ENCODE measurements around the gene IL11.

Gene IL11

DNA sequence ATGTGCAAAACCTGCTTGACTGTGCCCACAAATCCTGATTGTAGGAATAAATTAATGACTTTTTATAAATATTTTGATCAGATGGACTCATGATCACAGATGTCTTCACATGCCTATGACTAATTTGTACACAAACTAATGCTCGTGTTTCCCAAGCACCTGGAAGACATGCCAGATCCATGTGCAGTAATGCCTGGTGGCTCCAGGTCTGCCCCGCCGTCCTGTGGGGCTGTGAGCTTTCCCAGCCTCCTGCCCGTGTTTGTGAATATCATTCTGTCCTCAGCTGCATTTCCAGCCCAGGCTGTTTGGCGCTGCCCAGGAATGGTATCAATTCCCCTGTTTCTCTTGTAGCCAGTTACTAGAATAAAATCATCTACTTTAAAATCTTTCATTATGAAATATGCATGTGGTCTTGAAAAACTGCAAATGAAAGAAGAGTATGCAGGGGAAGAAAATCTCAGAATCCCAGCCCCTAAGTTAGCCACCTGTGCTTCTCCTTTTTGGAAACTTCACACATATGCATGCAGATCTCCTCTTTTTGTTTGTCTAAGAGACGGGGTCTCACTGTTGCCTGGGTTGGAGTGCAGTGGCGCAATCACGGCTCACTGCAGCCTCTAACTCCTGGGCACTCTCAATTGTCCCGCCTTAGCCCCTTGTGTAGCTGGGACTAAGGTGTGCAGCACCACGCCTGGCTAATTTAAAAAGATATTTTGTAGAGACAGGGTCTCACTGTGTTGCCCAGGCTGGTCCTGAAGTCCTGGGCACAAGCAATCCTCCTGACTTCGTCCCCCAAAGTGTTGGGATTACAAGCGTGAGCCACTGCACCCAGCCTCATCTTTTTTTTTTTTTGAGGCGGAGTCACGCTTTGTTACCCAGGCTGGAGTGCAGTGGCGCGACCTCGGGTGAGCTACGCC, 21.7 kb upstream of the IL11 start:
- in situ Hi-C loops (cut with MboI; ENCODE audit: low sequenced_read_pairs), result no loop called here

GRCh38 chr19:55391191-55391670, 21.0 kb upstream of the IL11 start:
- in situ Hi-C loops (cut with MboI; ENCODE audit: low sequenced_read_pairs), result no loop called here

DNA sequence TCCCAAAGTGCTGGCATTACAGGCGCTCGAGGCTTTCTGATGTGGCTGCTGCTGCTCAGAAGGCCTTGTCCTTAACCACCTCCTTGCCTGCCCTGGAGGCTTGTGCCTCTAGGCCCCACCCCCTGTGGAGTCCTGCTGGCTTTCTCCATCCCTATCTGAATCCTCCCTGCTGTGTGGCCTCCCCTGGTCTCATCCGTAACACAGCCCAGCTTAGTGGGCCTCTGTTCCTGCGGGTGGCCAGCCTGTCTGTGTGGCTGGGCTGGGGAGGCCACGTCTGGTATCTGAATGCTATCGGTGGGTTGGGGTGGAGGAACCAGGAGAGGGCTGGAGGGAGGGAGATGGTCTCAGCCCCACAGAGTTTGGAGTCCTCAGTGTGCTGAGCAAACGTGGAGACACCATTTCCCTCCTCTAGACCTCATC, 20.2 kb upstream of the IL11 start:
- in situ Hi-C loops (cut with MboI; ENCODE audit: low sequenced_read_pairs), result no loop called here

GRCh38 chr19:55389386-55390317, 19.4 kb upstream of the IL11 start:
- in situ Hi-C loops (cut with MboI; ENCODE audit: low sequenced_read_pairs), result no loop called here

DNA sequence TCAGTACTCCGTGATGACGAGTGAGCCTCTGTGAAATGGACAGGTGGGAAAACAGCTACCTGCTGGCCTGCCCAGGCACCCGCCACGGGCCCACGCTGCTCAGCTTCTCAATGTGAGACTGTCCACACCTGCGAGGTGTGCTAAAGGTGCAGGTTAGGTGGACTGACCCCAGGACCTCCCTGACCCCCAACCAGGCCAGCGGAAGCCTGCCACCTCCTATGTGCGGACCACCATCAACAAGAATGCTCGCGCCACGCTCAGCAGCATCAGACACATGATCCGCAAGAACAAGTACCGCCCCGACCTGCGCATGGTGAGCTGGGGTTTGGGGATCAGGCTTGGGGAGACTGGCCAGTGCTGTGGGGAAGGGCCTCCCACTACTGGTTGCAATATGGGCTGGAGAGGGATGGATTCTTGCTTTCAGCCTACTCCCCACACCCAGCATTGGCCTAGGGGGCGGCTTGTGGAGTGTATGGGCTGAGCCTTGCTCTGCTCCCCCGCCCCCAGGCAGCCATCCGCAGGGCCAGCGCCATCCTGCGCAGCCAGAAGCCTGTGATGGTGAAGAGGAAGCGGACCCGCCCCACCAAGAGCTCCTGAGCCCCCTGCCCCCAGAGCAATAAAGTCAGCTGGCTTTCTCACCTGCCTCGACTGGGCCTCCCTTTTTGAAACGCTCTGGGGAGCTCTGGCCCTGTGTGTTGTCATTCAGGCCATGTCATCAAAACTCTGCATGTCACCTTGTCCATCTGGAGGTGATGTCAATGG, 17.7 kb upstream of the IL11 start:
- in situ Hi-C loops (cut with MboI; ENCODE audit: low sequenced_read_pairs), result no loop called here

DNA sequence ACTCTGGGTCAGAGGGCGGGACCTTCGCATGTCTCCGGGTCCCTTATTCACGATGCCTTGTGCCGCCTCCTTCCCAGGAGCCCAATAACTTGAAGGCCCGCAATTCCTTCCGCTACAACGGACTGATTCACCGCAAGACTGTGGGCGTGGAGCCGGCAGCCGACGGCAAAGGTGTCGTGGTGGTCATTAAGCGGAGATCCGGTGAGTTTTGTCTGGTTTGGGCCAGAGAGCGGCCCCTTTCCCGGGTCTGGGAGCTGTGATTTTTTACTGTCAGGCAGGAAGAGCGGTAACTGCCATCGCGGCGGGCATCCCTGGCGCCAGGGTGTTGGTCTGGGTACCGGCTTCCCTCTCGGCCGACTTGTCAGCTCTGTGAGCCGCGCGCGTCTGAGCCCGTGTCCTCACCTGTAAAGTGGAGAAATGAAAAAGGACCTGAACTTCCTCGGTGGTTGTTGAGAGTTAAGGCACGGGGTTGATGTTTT, 16.3 kb upstream of the IL11 start:
- in situ Hi-C loops (cut with MboI; ENCODE audit: low sequenced_read_pairs), result no loop called here

DNA sequence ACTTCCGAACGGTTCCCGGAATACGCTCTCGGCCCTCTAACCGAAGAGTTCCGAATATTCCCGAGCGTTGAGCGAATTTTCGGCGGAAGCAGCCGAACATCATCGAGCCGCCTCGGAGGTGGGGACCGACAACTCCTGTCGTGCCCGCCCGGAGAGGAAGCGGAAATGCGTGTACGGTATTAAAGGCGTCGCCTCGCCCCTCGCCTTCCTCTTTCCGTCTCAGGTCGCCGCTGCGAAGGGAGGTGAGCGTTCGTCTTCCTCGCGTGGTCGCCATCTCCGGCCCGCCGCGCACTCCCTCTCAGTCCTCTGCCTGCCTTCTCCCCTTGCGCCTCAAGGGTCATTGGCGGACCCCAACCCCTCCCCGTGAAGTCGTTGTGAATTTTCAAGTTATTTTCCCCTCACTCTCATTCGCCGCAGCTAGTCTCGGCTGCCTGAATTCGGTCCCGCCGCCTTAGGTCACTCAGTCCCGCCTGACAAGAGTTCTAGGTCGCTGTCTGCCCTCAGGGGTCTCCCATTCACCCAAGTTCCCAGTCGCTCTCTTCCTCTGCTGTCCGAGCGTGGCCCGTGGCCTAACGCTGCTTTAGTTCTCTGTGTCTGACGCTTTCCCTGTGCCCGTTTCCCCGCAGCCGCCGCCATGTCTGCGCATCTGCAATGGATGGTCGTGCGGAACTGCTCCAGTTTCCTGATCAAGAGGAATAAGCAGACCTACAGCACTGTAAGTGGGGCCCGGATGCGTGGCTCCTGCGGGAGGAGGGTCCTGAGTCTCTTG, 15.6 kb upstream of the IL11 start, which contains the start of gene RPL28:
Gene RPL28, plus strand, starts transcription at position 209 of the 769 bp plus-strand sequence. Its CDS starts 426 bp downstream, at position 635.
- in situ Hi-C loops (cut with MboI; ENCODE audit: low sequenced_read_pairs), result no loop called here

GRCh38 chr19:55384920-55385723, 14.9 kb upstream of the IL11 start:
- in situ Hi-C loops (cut with MboI; ENCODE audit: low sequenced_read_pairs), result no loop called here

- in situ Hi-C loops (cut with MboI; ENCODE audit: low sequenced_read_pairs), result no loop called here
These were observed 14.1 kb upstream of the IL11 start, which contains the start of gene TMEM238 for GRCh38 chr19:55384131-55384919. TMEM238 (minus strand) TSS chr19:55384292; CDS start chr19:55384259, 33 bp downstream.

DNA sequence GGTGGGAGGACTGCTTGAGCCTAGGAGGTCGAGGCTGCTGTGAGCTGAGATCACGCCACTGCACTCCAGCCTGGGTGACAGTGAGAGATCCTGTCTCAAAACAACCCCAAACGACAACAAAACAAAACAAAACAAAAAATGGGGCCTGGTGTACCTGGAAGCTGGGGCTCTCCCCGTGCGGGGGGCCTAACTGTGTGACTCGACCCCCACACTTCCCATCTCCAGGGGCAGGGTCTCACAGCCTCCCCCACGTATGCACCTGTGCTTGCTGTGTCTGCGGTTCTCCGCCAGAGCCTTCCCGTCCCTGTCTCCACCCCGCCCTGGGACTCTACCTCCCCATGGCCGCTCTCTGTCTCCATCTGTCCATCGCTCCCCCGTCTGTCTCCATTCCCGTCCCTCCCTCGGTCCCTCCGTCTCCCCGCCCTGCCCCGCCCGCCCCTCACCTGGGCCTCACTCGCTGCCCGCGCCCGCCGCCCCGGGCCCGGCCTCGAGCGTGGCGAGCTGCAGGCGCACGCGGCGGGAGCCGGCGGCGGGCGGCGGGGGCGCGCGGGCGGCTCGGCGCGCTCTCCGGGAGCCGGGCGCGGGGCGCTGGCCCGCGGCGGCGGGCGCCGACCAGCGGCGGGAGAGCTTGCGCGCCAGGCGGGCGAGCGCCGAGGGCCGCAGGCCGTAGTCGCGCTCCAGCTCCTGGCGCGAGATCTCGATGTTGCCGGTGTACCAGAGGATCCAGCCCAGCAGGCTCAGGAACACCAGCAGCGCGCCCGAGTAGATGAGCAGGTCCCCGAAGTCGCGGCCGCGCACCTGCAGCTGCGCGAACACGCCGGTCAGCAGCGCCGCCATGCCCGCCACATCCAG, 13.2 kb upstream of the IL11 start:
- in situ Hi-C loops (cut with MboI; ENCODE audit: low sequenced_read_pairs), result no loop called here

DNA sequence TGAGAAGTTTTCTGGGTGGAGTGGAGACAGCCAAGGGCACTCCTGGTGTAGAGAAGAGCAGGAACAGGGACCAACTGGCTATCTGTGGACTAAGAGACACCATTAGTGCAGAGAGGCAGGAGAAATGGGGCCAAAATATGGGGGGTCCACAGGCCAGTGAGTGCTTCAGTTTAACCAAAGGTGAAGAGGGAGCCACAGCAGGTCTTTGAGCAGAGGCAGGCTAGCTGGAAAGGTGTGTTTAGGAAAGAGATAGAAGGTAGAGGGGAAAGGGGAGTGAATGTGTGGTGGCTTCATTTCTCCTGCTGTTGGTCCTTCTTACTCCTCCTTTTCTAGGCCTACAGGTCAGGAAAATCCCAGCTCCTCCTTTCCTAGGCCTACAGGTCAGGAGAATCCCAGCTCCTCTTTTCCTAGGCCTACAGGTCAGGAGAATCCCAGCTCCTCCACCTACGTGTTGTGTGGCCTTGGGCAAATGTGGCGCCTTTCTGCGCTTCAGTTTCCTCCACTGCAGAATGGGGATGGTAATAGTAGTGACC, 12.3 kb upstream of the IL11 start:
- in situ Hi-C loops (cut with MboI; ENCODE audit: low sequenced_read_pairs), result no loop called here

DNA sequence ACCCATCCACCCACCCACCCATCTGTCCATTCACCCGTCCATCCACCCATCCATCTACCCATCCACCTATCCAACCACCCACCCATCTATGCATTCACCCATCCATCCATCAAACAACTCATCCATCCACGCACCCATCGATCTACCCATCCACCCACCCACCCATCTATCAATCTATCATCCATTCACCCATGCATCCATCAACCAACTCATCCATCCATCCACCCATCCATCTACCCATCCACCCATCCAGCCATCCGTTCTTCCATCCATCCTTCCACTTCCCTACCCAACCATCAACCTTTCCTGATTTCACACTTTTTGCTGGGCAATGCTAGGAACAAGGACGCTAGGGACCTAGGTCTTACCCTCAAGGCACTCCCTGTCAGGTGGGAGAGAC, 11.8 kb upstream of the IL11 start:
- in situ Hi-C loops (cut with MboI; ENCODE audit: low sequenced_read_pairs), result no loop called here

GRCh38 chr19:55379174-55379573, 8.9 kb upstream of the IL11 start:
- in situ Hi-C loops (cut with MboI; ENCODE audit: low sequenced_read_pairs), result no loop called here

DNA sequence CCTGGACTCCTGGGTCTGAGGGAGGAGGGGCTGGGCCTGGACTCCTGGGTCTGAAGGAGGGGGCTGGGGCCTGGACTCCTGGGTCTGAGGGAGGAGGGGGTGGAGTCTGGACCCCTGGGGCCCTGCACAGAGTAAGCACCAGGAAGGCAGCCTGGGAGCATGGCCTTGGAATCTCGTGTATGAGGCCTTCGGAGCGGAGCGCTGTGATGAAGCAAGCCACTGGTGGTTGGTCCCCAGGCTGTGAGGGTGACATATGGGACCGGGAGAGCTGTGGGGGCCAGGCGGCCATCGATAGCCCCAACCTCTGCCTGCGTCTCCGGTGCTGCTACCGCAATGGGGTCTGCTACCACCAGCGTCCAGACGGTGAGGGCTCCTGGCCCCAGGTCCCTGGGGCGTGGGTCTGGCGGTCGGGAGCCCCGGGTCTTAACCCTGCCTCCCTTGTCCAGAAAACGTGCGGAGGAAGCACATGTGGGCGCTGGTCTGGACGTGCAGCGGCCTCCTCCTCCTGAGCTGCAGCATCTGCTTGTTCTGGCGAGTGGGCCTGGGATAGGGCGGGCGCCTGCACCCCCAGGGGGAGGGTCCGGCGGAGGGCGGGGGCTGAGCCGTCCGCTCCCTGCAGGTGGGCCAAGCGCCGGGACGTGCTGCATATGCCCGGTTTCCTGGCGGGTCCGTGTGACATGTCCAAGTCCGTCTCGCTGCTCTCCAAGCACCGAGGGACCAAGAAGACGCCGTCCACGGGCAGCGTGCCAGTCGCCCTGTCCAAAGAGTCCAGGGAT, 7.3 kb upstream of the IL11 start:
- in situ Hi-C loops (cut with MboI; ENCODE audit: low sequenced_read_pairs), result no loop called here

- in situ Hi-C loops (cut with MboI; ENCODE audit: low sequenced_read_pairs), result no loop called here
These were observed 6.1 kb upstream of the IL11 start, which contains the start of gene TMEM190 for GRCh38 chr19:55376241-55376933. TMEM190 (plus strand) TSS chr19:55376826; CDS start chr19:55376854, 28 bp downstream.

Measured in HL-60/S4 treated with phorbol 12-myristate 13-acetate at 8.2 ng/mL for 4 days and 3 days (cell line).